Endometrial microvascular endothelial cells (primary cell): ENCODE data around the gene HAPLN3. TPM values are rescaled to one million over a fixed set of nuclear protein-coding genes. Genes with fewer than 3 reads are reported as not detected.

Experiments used
- in situ Hi-C: cut with HindIII; loops from 2 replicates; pipeline ENCODE4 v1.10.0; 2017; ENCODE audit warnings: low sequenced_read_pairs, low pct_unique_long_range_greater_than_20kb; ENCODE audit errors: inconsistent ontology term
- total RNA-seq: library from RNA; depleted of rRNA; stranded (reverse); fragments of >200 nt; gene quantifications from one replicate; pipeline ENCODE4 v1.2.3, GENCODE V29; 2015; ENCODE audit errors: inconsistent ontology term

The HAPLN3 gene
- total RNA-seq, 1 donor from 2014 or later, result 1.9 TPM

- in situ Hi-C loops, result no loop called here
Observed at GRCh38 chr15:88839961-88840360, 55.4 kb downstream of the HAPLN3 start.

GRCh38 chr15:88839146-88839545 lies 56.2 kb downstream of the HAPLN3 start:
- in situ Hi-C loops, result no loop called here

GRCh38 chr15:88838667-88839066 lies 56.7 kb downstream of the HAPLN3 start:
- in situ Hi-C loops, result no loop called here

GRCh38 chr15:88835646-88836045 lies 59.7 kb downstream of the HAPLN3 start:
- in situ Hi-C loops, result no loop called here

- in situ Hi-C loops, result no loop called here
Observed at GRCh38 chr15:88835119-88835518, 60.2 kb downstream of the HAPLN3 start.

GRCh38 chr15:88834211-88834812 lies 61.0 kb downstream of the HAPLN3 start:
- in situ Hi-C loops, result no loop called here

- in situ Hi-C loops, result no loop called here
Observed at GRCh38 chr15:88833731-88834100, 61.6 kb downstream of the HAPLN3 start.

- in situ Hi-C loops, result no loop called here
Observed at GRCh38 chr15:88832820-88833730, 62.3 kb downstream of the HAPLN3 start.

- in situ Hi-C loops, result no loop called here
Observed at GRCh38 chr15:88830016-88830415, 65.3 kb downstream of the HAPLN3 start.

GRCh38 chr15:88828791-88829190 lies 66.6 kb downstream of the HAPLN3 start:
- in situ Hi-C loops, result no loop called here

Other genes with a start within 250 kb of the HAPLN3 start
- gene ACAN, start 92.1 kb downstream of the HAPLN3 start, total RNA-seq, result 0.37 TPM
- 28.6 TPM for gene MFGE8, start 17.8 kb upstream of the HAPLN3 start, total RNA-seq
- gene ABHD2, start 192.9 kb upstream of the HAPLN3 start, total RNA-seq, result 62.9 TPM